HepG2 (cell line): Measurements from ENCODE around the gene MAT2A. TPM values are rescaled to one million over a fixed set of nuclear protein-coding genes. Genes with fewer than 3 reads are reported as not detected.

Experiments
- ATAC-seq: fragments of 200-7000 bp; cut with Tn5 transposase; 3 replicates; pipeline ENCODE4 v1.9.1; 2020; ENCODE audit warnings: mild to moderate bottlenecking, moderate library complexity
- BruUV-seq: library from RNA; stranded (reverse); fragments of 400-500 nt; replicated peaks from 2 replicates; lab custom pipeline; 2021; lab: Mats Ljungman, UMichigan
- CTCF ChIA-PET: fragments of 300-600 bp; formaldehyde crosslinking; extraction: SDS; loops from one replicate; lab custom pipeline; 2021; ENCODE audit warnings: low total read pairs, inconsistent platforms, low intra/inter-chr PET ratio; lab: Yijun Ruan, JAX
- POLR2A ChIA-PET: fragments of 350-600 bp; sonication (Branson Sonifier 250); formaldehyde crosslinking; loops from one replicate; lab custom pipeline; 2020; ENCODE audit warnings: antibody characterized with exemption, inconsistent platforms; lab: Yijun Ruan, JAX
- DNase-seq: peaks from one replicate; pipeline ENCODE4 v3.0.0-alpha.2; 2015; ENCODE audit warnings: low spot score
- FAIRE-seq: peaks from 3 replicates; lab custom pipeline; 2011; peaks lifted over from hg19 to GRCh38; lab: Jason Lieb, UNC
- H2AFZ ChIP-seq: one replicate; pipeline ENCODE4 v1.6.1; 2011; ENCODE audit warnings: low read length, inconsistent platforms
- H3K27ac ChIP-seq: fragments of 300-600 bp; 3 replicates; pipeline ENCODE4 v1.8.0; 2011; ENCODE audit warnings: mixed run types, mild to moderate bottlenecking, mixed read lengths, low read length, inconsistent platforms; ENCODE audit not compliant: insufficient read depth; ENCODE audit errors: extremely low read length
- H3K27me3 ChIP-seq, 2 experiments: fragments of 200-600 bp in 1 of 2; 2 replicates in 1 of 2; 3 replicates in 1 of 2; pipeline versions ENCODE4 v1.6.0 to v1.8.0; 2011; ENCODE audit warnings: low read length in 2 of 2, mild to moderate bottlenecking in 2 of 2, moderate library complexity in 2 of 2, inconsistent platforms in 1 of 2; ENCODE audit not compliant: insufficient read depth in 2 of 2, control insufficient read depth in 1 of 2
- H3K36me3 ChIP-seq, 2 experiments: fragments of 200-600 bp in 1 of 2; replicated peaks in 1 of 2; 2 replicates in 1 of 2; 3 replicates in 1 of 2; pipeline versions ENCODE4 v1.5.1 to v1.8.0; 2011; ENCODE audit warnings: low read length in 2 of 2, inconsistent platforms in 1 of 2; ENCODE audit not compliant: insufficient read depth in 2 of 2, control insufficient read depth in 1 of 2
- H3K4me1 ChIP-seq: 2 replicates; pipeline ENCODE4 v1.5.1; 2012; ENCODE audit warnings: low read length, inconsistent platforms; ENCODE audit not compliant: insufficient read depth
- H3K4me2 ChIP-seq: 2 replicates; pipeline ENCODE4 v1.6.0; 2011; ENCODE audit warnings: low read depth, low read length, inconsistent platforms
- H3K4me3 ChIP-seq, 3 experiments: fragments of 200-600 bp in 1 of 3; sonication (generic), shearing (Covaris generic) in 1 of 3; replicated peaks in 1 of 3; 2 replicates each; pipeline ENCODE4 v1.5.1; 2011 to 2016; ENCODE audit warnings: low read length in 3 of 3, inconsistent platforms in 2 of 3, low read depth in 2 of 3, mild to moderate bottlenecking in 2 of 3, control low read depth in 1 of 3, mixed read lengths in 1 of 3; ENCODE audit not compliant: insufficient read depth in 1 of 3
- H3K79me2 ChIP-seq: one replicate; pipeline ENCODE4 v1.6.1; 2011; ENCODE audit warnings: low read length, inconsistent platforms; ENCODE audit not compliant: insufficient read depth
- H3K9ac ChIP-seq: 2 replicates; pipeline ENCODE4 v1.6.0; 2011; ENCODE audit warnings: mild to moderate bottlenecking, low read depth, low read length, inconsistent platforms; ENCODE audit not compliant: insufficient read depth
- H3K9me3 ChIP-seq: 2 replicates; pipeline ENCODE4 v1.5.1; 2012; ENCODE audit warnings: mild to moderate bottlenecking, low read length
- H4K20me1 ChIP-seq: 2 replicates; pipeline ENCODE4 v1.6.0; 2011; ENCODE audit warnings: inconsistent platforms, mild to moderate bottlenecking, low read length, moderate library complexity; ENCODE audit not compliant: insufficient read depth
- HDAC1 ChIP-seq: sonication (generic); formaldehyde crosslinking; IDR thresholded peaks from 2 replicates; pipeline ENCODE4 v1.5.1; 2020; ENCODE audit warnings: mild to moderate bottlenecking, missing genetic modification reagents
- KDM5A ChIP-seq: fragments of 200-600 bp; sonication (generic); IDR thresholded peaks from 2 replicates; pipeline ENCODE4 v1.7.0; 2018; ENCODE audit warnings: antibody characterized with exemption, mild to moderate bottlenecking, low read length, borderline replicate concordance
- PHB2 ChIP-seq: fragments of 450-650 bp; IDR thresholded peaks from 2 replicates; pipeline ENCODE4 v1.6.1; 2018; ENCODE audit not compliant: partially characterized antibody
- POLR2AphosphoS5 ChIP-seq: IDR thresholded peaks from 2 replicates; pipeline ENCODE4 v1.6.1; 2012; ENCODE audit warnings: low read depth, low read length
- RBFOX2 ChIP-seq: fragments of 200-400 bp; formaldehyde crosslinking; IDR thresholded peaks from 2 replicates; pipeline ENCODE4 v1.6.1; 2017; ENCODE audit warnings: low read depth, mild to moderate bottlenecking, low read length
- SMAD3 ChIP-seq: sonication (generic); formaldehyde crosslinking; IDR thresholded peaks from 2 replicates; pipeline ENCODE4 v1.4.0; 2020; ENCODE audit warnings: missing genetic modification reagents
- ZBTB42 ChIP-seq: sonication (generic); formaldehyde crosslinking; IDR thresholded peaks from 2 replicates; pipeline ENCODE4 v1.5.0; 2020; ENCODE audit warnings: mild to moderate bottlenecking, missing genetic modification reagents
- ZNF138 ChIP-seq: sonication (generic); formaldehyde crosslinking; IDR thresholded peaks from 2 replicates; pipeline ENCODE4 v1.5.0; 2020; ENCODE audit warnings: mild to moderate bottlenecking, low read depth, missing genetic modification reagents
- ZNF274 ChIP-seq: sonication (generic); formaldehyde crosslinking; IDR thresholded peaks from 2 replicates; pipeline ENCODE4 v1.5.1; 2020; ENCODE audit warnings: mild to moderate bottlenecking, missing genetic modification reagents
- ZNF383 ChIP-seq: sonication (generic); formaldehyde crosslinking; IDR thresholded peaks from 2 replicates; pipeline ENCODE4 v1.4.0; 2020; ENCODE audit warnings: missing genetic modification reagents, mild to moderate bottlenecking, borderline replicate concordance
- ZNF891 ChIP-seq: sonication (generic); formaldehyde crosslinking; IDR thresholded peaks from 2 replicates; pipeline ENCODE4 v1.5.0; 2020; ENCODE audit warnings: mild to moderate bottlenecking, missing genetic modification reagents
- WGBS: methylation state at CpG from one replicate; pipeline ENCODE4 v1.1.6; 2017; ENCODE audit warnings: low lambda C conversion rate; 5-methylcytosine and 5-hydroxymethylcytosine counted together
- in situ Hi-C: cut with HindIII; loops from 2 replicates; pipeline ENCODE4 v1.10.0; 2017; ENCODE audit warnings: low pct_unique_long_range_greater_than_20kb; ENCODE audit not compliant: extremely low pct_ligation_motif_present
- intact Hi-C: fragments of 100-400 bp; cut with micrococcal nuclease; formaldehyde crosslinking; loops from one replicate; pipeline ENCODE4 v1.10.0; 2022; ENCODE audit not compliant: unreplicated experiment
- polyA plus RNA-seq, 8 experiments: library from polyadenylated mRNA; depleted of rRNA in 3 of 8; stranded (reverse) in 7 of 8; unstranded in 1 of 8; fragments of >200 nt; fragmentation: Illumina TruSeq in 4 of 8; extraction: Trizol in 4 of 8; gene quantifications; 2 replicates each; pipeline versions ENCODE4 v1.2.1 to v1.2.3, GENCODE V29; 2011 to 2016; ENCODE audit warnings: low read depth in 4 of 8, missing spikeins in 1 of 8, mixed read lengths in 1 of 8; ENCODE audit not compliant: insufficient read depth in 1 of 8
- total RNA-seq, 5 experiments: library from RNA; depleted of rRNA; stranded (reverse); fragments of >200 nt; fragmentation: Illumina TruSeq; extraction: Trizol; gene quantifications; 2 replicates each; pipeline ENCODE4 v1.2.3, GENCODE V29; 2016; ENCODE audit warnings: low read depth in 1 of 5
- TF ChIP-seq, protein P1 (sequence below): sonication (generic); formaldehyde crosslinking; IDR thresholded peaks from 2 replicates; pipeline ENCODE4 v1.4.0; 2020; ENCODE audit warnings: mild to moderate bottlenecking, missing genetic modification reagents, borderline replicate concordance
- TF ChIP-seq, protein P2 (sequence below): sonication (generic); formaldehyde crosslinking; conservative IDR thresholded peaks from 2 replicates; pipeline ENCODE4 v1.4.0; 2020; ENCODE audit warnings: missing genetic modification reagents
- TF ChIP-seq, protein P3 (sequence below): sonication (generic); formaldehyde crosslinking; conservative IDR thresholded peaks from 2 replicates; pipeline ENCODE4 v1.8.0; 2022; ENCODE audit warnings: low read depth, missing genetic modification reagents

MAT2A gene
- total and polyA plus RNA-seq, 2 of the 13 experiments (the other 11 are each of a cell fraction or from before 2014, with no cell fraction given), result 155 to 331 TPM

DNA sequence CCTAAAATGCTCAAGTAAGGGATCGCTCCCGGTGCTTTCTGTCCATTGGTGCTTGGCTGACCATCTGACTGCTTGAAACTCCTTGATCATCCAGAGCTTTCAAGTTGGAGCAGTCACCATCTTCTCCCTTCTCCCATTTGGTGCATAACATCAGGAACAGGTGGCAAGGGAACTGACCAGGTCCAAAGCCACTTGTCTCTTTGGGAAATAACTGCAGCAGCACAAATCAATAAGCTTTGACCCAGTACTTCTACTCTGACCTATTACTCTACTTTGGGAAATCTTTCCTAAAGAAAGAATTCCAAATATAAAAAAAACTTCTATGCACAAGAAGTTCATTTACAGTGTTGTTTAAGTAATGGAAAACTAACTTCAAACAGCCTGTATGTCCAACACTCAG lies 10.6 kb upstream of the MAT2A start (continued):
- TF ChIP-seq, protein P1, sequence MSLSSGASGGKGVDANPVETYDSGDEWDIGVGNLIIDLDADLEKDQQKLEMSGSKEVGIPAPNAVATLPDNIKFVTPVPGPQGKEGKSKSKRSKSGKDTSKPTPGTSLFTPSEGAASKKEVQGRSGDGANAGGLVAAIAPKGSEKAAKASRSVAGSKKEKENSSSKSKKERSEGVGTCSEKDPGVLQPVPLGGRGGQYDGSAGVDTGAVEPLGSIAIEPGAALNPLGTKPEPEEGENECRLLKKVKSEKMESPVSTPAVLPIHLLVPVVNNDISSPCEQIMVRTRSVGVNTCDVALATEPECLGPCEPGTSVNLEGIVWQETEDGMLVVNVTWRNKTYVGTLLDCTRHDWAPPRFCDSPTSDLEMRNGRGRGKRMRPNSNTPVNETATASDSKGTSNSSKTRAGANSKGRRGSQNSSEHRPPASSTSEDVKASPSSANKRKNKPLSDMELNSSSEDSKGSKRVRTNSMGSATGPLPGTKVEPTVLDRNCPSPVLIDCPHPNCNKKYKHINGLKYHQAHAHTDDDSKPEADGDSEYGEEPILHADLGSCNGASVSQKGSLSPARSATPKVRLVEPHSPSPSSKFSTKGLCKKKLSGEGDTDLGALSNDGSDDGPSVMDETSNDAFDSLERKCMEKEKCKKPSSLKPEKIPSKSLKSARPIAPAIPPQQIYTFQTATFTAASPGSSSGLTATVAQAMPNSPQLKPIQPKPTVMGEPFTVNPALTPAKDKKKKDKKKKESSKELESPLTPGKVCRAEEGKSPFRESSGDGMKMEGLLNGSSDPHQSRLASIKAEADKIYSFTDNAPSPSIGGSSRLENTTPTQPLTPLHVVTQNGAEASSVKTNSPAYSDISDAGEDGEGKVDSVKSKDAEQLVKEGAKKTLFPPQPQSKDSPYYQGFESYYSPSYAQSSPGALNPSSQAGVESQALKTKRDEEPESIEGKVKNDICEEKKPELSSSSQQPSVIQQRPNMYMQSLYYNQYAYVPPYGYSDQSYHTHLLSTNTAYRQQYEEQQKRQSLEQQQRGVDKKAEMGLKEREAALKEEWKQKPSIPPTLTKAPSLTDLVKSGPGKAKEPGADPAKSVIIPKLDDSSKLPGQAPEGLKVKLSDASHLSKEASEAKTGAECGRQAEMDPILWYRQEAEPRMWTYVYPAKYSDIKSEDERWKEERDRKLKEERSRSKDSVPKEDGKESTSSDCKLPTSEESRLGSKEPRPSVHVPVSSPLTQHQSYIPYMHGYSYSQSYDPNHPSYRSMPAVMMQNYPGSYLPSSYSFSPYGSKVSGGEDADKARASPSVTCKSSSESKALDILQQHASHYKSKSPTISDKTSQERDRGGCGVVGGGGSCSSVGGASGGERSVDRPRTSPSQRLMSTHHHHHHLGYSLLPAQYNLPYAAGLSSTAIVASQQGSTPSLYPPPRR (CRISPR knock-in tag), result no peak
- no peak for TF ChIP-seq ZNF383 (CRISPR knock-in tag)
- TF ChIP-seq, protein P2, sequence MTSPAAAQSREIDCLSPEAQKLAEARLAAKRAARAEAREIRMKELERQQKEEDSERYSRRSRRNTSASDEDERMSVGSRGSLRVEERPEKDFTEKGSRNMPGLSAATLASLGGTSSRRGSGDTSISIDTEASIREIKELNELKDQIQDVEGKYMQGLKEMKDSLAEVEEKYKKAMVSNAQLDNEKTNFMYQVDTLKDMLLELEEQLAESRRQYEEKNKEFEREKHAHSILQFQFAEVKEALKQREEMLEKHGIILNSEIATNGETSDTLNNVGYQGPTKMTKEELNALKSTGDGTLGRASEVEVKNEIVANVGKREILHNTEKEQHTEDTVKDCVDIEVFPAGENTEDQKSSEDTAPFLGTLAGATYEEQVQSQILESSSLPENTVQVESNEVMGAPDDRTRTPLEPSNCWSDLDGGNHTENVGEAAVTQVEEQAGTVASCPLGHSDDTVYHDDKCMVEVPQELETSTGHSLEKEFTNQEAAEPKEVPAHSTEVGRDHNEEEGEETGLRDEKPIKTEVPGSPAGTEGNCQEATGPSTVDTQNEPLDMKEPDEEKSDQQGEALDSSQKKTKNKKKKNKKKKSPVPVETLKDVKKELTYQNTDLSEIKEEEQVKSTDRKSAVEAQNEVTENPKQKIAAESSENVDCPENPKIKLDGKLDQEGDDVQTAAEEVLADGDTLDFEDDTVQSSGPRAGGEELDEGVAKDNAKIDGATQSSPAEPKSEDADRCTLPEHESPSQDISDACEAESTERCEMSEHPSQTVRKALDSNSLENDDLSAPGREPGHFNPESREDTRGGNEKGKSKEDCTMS, result no peak
- no peak for TF ChIP-seq ZNF274 (CRISPR knock-in tag)

DNA sequence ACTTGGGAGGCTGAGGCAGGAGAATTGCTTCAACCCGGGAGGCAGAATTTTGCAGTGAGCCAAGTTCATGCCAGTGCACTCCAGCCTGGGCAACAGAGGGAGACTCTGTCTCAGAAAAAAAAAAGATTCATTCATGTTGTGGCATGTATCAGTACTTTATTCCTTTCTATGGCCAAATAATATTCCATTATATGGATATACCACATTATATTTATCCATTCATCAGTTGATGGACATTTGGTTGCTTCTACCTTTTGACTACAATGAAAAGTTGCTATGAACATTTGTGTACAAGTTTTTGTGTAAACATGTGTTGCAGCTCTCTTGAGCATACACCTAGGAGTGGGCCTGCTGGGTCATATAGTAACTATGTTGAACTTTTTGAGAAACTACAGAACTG lies 9.2 kb upstream of the MAT2A start:
- Histone ChIP-seq H3K9me3 (no peaks in the 10 kb centered on the region), H3K9ac (no peak overlapping the region), H3K27ac (no peak overlapping the region), H3K79me2 (no peaks in the 10 kb centered on the region), H4K20me1 (no peaks in the 10 kb centered on the region), H3K36me3 (no peaks in the 10 kb centered on the region), H3K4me1 (peaks cover 8% of the 10 kb centered on the region), H3K4me3 (no peak overlapping the region), H3K4me2 (no peak overlapping the region), H2AFZ (no peak overlapping the region), H3K27me3 (peaks cover 2 to 9% of the 10 kb centered on the region in 2 experiments; a peak in 3 of 5 replicates)
- in situ Hi-C loops (no loop called here), intact Hi-C loops (no loop called here)
- ATAC-seq, result no peak
- no TSS peak for BruUV-seq
- WGBS, result 38% methylated on average over 1 of the region's 1 CpG
- FAIRE-seq, result no peak
- ChIA-PET POLR2A (interaction anchor here (1.6 kb wide), 1 partner anchor 9 kb away, joined by 9 read pairs; the partner anchor contains the start of gene MAT2A), CTCF (no interaction called here)
- no peak for DNase-seq
- TF ChIP-seq KDM5A (no peak), ZBTB42 (no peak), HDAC1 (no peak), PHB2 (no peak), ZNF891 (CRISPR knock-in tag) (no peak), ZNF138 (no peak), POLR2AphosphoS5 (no peak), RBFOX2 (no peak), SMAD3 (no peak)
- TF ChIP-seq, protein P3, sequence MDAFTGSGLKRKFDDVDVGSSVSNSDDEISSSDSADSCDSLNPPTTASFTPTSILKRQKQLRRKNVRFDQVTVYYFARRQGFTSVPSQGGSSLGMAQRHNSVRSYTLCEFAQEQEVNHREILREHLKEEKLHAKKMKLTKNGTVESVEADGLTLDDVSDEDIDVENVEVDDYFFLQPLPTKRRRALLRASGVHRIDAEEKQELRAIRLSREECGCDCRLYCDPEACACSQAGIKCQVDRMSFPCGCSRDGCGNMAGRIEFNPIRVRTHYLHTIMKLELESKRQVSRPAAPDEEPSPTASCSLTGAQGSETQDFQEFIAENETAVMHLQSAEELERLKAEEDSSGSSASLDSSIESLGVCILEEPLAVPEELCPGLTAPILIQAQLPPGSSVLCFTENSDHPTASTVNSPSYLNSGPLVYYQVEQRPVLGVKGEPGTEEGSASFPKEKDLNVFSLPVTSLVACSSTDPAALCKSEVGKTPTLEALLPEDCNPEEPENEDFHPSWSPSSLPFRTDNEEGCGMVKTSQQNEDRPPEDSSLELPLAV (CRISPR knock-in tag), result no peak
